HG02610 (cell line): ENCODE results near the gene GSG1L.
"Not testable (repeated sequence)": the region's sequence is repeated elsewhere in the genome, so short reads cannot be mapped to it uniquely, and the experiment has no call there.

ENCODE experiments used
- ATAC-seq: cut with Tn5 transposase; IDR thresholded peaks from one replicate; pipeline ENCODE4 v1.9.1; 2021; ENCODE audit warnings: mild to moderate bottlenecking, moderate library complexity; ENCODE audit not compliant: unreplicated experiment

Gene GSG1L

DNA sequence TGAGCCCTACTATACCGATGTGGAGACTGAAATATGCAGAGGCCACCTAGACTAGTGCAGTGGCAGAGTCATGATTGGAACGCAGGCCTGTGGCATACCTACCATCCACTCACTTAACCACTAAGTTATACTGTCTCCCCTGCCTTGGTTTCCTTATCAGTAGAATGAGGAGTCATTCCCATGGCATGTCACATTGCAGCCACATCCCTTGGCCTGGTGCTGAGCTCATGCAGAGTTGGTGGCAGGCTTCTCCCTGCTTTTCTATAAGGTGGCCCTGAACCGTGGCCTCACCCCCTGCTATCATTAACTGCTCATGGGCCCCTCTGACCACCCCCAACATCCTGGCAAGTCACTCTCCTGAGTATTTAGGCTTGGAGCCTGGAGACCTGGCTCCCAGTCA, 301.1 kb downstream of the GSG1L start:
- no peak for ATAC-seq

DNA sequence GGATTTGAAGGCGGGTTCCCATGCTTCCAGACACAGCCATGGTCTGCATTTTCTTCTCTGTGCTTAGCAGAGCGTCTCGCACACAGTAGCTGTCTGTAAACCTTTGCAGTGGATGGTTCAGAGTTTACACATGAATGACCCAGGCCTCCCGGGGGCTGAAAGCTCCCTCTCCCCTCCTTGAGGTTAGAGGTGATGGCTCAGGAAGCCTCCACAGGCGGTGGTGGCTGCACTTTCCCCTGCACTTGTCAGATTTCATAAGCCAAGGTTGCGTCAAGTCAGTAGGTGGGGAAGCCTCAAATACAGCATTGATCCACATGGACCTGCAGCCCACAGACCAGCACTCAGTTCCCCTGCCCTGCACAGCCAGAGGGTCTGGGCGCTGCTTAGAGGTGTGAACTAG, 301.7 kb downstream of the GSG1L start:
- ATAC-seq: no peak

DNA sequence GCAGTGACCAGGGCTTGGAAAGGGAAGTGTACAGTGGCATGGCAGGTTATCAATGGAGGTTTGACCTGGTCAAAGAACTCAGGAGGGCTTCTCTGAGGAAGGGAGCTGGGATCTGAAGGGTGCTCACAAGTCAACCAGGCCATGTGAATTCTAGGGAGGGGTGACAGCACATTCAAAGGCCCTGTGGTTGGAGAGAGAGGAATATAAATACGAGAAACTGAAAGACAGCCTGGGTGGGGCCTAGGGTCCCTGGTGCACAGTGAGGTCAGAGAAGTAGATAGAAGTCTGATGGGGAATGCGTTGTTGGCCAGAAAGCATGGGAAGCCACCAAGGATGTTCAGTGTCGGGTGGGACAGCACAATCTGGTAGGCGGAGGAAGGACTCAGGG, 302.7 kb downstream of the GSG1L start:
- no peak for ATAC-seq

DNA sequence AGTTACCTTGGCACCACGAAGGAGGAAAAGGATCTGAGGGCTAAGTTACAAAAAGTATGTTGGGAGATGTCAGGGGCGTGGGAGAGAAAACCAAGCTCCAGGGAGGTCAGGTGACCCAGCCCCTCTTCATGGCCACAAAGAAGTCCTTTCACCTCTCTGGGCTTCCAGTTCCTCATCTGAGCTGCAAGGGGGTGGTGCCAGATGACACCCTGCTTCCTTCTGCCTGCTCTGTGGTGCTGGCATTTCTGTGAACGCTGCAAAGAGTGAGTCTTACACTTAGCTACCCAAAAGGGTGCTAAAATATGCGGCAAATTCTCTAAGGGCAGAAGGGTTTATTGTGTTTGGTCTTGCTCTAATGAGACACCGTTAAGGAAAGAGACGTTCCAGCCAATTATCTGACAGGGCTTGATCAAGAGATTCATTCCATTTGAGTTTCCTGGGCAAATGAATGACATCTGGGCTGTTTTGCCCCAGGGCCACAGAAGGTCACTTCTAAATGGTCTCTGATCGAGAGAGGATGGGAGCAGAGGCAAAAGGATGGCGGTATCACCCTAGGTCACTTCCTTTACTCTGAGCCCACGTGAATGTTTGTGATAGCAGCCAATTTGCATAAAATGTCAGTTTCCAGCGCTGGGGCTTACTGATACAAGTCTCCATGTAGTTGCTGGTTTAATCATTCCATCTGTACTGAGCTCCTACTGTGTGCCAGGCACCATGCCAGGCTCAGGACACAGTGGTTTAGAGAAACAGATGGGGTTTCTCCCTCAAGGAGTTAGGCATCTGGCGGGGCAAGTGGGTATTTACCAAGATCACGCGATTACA, 303.3 kb downstream of the GSG1L start:
- ATAC-seq: no peak

DNA sequence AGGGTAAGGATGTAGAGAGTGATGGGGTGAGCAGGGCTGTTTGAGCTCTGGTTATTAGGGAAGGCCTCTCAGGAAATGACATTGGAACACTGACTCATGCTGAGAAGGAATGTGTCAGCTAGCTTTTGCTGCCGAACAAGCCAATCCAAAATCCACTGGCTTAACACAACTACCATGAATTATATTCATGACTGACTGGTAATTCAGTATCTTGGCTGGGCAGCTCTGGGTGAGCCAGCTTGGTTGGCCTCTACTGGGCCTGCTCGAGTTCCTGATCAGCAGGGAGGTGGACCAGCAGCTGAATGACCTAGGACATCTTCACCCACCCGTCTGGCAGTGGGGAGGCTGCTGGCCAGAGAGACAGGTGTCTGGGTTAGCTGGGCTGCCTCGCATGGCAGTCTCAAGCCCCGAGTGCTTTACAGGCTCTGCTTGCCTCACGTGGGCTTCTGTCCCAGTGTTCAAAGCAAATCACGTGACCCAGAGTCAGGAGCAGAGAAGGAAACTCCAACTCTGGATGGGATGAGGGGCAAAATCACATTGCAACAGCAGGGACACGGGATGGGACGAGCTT, 304.1 kb downstream of the GSG1L start:
- no peak for ATAC-seq

DNA sequence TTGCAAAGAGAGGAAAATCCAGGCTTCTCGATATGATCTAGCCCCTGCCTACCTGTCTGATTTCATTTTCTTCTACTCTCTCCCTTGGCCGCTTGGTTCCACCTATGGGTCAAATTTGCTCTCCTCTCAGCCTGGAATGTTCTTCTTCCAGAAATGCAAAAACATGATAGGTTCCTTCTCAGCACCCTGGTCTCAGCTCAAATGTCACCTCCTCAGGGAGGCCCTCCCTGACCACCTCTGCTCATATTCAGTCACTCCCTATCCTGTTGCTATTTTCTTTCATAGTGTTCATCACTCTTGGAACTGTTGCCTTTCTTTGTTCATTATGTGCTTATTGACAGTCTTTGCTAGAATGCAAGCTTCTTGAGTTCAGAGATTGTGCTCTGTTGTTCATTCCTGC, 305.0 kb downstream of the GSG1L start:
- no peak for ATAC-seq

DNA sequence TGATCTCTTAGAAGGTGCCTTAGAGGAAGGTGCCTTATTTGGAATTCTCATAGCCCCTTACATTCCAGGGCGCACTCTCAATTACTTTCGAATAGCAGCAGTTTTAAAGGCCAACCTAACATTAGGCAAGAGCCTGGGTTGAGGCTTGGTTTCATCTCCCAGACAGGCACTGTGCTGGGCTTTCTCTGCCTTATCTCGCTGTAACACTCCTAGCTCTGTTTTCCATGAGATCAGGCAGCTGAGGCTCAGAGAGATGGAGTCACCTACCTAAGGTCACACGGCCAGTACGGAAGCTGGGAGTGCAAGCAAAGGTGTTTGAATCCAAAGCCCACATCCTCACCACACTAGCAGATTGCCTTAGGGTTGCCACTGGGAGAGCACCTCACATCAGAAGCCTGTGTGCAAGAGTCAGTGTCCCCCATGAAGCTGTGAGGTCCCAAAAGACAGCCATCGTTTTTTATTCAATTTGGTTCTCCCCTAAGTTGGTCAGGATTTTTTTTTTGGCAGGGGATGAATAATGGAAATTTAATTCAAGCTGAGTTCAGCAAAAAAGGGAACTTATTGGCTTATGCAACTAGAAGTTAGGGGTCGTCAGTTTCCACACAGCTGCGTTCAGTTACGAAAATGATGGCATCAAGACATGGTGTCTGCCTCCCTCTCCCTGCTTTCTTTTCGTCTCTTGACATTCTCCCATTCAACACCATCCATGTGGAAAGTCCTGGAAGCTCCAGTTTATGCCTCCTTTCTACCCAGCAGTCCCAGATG, 307.1 kb downstream of the GSG1L start:
- no peak for ATAC-seq

DNA sequence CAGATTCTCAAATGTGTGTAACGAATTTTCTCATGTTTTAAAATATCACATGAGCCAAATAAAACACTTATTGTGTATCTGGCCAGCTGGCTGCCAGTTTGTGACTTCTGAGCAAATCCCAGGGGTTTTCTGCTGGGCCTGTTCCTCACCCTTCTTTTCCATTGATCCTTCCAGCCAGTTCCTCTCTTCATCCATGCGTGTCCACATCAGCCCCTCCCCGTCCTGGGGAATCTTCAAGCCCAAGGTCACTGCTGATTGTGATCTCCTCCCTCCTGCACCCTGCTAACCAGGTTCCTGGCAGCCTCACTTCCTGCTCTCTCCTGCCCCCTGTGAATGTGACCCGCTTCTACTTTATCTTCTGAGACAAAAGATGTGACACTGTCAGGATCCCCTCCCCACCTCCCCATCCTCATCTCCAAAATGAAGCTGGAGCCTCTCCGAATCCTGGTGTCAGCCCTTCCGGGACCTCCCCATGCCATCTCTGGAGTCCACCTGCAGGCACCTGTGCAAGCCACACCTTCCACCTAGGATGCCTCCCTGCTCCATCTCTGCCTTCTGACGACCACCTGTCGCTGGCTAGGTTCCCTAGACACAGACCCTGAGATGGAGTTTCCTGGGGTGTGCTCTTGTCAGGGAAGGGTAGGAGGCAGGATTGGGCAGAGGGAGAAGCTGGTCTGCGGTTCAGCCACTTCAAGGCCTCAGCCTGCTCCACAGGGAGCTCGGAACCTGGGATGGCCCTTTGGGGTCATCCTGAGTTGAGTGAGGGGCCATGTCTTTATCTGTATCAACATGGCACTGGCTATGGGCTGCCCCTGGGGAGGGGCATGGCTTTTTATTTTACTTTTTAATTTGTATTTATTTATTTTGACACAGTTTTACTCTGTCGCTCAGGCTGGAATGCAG, 308.5 kb downstream of the GSG1L start:
- ATAC-seq: no peak

DNA sequence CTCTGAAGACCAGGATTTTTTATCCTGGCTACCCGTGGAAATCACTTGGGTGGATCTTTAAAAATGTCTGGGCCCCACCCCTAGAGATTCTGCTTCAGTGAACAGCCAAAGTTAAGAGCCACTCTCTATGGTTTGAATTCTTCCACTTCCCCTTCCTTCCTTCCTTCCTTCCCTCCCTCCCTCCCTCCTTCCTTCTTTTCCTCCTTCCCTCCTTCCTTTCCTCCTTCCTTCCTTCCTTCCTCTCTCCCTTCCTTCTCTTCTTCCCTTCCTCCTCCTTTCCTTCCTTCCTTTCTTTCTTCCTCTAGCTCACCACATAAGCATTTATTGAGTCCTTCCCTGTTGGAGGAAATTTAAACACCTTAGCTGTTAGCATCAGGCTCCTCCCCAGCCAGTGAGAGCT, 310.0 kb downstream of the GSG1L start:
- no peak for ATAC-seq

DNA sequence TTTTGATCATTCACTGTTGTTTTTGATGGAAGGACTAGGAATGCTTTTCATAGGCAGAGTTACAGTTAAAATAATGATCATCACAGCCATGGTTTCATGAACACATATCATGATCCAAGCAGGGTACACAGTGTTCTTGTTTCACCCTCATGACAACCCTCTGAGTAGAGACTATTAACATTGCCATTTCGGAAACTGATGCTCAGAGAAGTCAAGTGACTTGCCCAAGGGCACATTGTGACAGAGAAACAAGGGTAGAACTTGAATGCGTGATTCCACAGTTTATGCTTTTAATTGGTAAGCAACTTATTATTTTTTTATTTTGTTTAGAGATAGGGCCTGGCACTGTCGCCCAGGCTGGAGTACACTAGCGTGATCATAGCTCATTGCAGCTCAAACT, 311.3 kb downstream of the GSG1L start:
- no peak for ATAC-seq

DNA sequence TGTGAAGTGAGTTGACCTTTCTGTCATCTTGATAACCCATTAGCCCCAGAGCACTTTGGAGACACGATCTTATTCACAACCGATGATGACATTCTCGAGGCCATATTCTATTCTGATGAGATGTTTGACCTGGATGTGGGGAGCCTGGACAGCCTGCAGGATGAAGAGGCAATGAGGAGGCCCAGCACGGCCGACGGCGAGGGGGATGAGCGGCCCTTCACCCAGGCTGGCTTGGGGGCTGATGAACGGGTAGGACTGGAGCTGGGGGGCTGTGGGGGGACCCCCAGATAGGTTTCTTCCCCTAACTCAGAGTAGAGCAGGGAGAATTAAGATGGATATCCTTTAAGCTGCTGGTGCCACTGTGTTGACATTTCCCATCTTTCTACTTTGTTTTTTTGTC, 311.8 kb downstream of the GSG1L start:
- ATAC-seq: no peak

DNA sequence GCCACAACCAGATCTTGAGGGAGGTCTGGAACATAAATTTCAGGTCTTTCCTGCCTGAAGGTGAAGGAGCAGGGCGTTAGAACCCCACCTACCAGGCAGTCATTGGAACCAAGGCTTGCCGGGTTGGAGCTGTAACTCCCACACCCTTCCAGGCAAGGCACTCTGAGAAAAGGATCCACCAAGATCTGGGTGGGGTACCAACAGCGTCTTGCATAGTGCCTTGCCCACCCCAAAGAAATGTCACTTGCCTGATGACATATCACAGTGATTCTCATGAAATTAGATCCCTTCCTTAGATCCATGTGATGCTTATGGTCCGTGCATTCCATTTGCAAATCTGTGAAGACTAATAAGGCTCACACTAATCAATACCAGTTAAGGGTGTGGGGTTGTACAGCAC, 312.3 kb downstream of the GSG1L start:
- ATAC-seq: no peak

DNA sequence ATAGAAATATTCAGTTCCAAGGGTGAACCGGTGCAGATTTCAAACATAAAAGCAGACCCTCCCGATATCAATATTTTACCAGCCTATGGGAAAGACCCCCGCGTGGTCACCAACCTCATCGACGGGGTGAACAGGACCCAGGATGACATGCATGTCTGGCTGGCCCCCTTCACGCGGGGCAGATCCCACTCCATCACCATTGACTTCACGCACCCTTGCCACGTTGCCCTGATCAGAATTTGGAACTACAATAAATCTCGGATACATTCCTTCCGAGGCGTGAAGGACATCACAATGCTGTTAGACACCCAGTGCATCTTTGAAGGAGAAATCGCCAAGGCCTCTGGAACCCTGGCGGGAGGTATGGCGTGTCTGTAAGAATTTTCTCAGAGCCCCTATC, 313.6 kb downstream of the GSG1L start:
- ATAC-seq: no peak

DNA sequence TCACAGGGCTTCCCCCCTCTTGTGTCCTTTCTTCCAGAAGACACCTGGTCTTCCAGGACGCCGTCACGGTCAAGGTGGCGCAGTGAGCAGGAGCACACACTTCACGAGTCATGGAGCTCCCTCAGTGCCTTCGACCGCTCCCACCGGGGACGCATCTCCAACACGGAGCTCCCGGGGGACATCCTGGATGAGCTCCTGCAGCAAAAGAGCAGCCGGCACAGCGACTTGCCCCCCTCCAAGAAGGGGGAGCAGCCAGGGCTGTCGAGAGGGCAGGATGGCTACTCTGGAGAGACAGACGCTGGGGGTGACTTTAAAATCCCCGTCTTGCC, 314.0 kb downstream of the GSG1L start:
- no peak for ATAC-seq

DNA sequence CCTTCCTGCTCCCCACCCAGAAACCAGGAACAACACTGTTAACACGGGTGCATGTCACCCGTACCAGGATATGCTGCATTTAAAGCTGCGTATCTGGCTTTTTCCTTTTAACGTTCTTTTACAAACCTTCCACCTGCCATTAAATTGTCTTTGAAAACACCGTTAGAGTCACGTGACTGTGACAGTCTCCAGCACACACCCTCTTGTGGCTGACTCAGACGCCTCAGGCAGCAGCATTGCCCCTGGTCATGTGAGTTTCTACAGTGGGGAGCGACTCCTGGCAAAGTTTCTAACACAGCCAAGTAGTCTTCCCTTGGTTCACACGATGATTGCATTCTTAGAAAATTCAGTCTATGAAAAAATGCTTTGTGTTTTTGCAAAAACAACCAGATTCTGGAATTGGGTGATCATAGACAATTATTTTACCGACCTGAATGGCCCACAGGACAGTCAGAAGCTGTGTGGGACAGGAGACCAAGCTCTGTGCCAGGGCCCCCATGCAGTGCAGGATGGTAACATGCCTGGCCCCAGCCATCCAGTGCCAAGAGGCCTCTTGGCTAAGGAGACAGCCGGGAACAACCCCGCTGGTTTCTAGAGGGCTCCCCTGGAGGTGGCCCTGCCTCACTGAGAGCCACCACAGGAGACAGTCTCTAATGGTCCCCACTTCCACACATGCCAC, 314.5 kb downstream of the GSG1L start:
- no peak for ATAC-seq

DNA sequence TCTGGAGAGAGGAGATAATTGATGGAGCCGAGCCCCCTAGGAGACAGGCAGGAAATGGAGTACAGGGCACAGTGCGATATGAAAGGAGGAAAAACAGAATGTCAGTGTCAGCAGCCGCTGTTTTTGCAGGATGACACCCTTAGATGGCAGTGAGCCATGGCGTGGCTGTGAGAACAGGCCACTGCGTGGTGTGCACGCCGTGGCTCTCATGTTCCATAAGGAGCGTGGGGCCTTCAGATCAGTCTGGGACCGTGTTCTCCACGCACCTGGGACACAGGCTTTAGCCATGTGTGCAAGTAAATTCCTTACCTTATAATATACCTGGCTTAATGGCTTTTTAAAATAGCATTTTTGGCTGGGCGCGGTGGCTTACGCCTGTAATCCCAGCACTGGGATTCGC, 315.6 kb downstream of the GSG1L start:
- no peak for ATAC-seq

DNA sequence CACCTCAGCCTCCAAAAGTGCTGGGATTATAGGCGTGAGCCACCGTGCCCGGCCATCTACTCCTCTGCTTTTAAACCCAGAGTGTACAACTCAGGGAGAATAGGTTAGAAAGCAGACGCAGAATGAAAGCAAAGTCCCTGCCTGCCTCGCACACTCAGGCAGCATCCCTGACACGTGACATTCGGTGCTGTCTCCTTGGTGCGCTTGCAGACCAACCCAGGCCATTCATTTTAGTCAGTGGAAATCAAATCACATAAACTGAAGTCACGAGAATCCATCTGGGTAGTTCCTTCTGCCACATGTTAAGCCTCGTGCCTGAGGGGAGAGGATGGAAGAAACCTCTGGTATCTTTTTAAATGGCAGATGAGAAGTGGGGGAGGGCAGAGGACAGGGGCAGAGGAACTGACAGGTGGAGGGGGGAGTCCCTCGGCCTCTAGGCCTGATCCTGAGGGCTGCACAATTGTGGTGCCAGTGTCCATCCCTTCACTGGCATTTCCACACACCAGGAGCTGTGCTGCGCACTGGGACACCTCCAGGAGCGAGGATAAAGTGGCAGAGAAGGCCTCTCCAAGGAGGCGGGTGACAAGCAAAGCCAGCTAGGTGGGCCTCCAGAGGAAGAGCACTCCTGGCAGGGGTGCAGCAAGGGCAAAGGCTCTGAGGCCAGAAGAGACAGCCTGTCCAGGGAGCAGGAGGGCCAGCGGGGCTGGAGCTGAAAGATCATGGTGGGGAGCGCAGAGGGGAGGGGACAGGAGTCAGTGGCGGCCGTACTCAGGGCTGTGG, 317.2 kb downstream of the GSG1L start:
- no peak for ATAC-seq

DNA sequence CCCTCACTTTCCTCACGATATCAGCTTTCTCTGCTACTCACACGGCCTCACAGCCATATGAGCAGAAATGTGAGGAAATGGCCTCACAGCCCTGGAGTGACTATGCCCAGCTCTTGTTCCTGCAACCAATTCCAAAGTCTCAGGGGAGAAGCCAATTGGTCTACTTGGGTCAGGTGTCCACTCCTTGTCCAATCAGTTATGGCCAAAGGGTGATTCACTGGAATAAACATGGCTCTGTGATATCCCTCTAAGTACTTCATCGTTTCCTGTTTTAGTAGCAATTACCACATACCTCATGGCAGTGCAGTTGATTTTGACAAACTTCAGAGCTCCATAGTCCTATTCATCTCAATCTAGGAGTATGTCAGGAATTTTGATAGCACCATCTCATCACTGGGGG, 318.2 kb downstream of the GSG1L start:
- ATAC-seq: no peak

DNA sequence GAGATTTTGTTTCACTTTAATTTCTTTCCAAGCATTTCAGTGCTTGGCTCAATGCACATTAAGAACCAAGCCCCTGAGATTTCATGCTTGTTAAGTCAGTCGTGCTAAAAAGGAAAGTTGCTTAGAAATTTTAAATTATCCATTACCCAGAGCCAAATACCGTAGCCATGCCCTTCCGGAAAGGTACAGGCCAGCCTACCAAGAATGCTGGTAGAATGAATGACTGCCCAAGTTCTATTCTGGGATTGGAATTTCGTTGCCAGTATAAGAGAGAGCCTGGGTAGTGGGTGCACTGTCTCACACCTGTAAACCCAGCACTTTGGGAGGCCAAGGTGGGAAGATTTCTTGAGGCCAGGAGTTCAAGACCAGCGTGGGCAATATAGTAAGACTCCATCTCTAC, 319.6 kb downstream of the GSG1L start:
- no peak for ATAC-seq

DNA sequence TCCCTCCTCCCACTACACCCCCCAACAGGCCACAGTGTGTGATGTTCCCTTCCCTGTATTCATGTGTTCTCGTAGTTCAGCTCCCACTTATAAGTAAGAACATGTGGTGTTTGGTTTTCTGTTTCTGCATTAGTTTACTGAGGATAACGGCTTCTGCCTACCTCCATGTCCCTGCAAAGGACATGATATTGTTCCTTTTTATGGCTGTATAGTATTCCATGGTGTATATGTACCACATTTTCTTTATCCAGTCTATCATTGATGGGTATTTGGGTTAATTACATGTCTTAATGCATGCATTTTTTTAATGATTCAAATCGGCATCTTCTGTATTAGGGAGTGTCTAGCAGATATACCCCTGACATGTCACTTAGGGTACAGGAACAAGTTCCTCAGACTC, 320.5 kb downstream of the GSG1L start:
- ATAC-seq: not testable (repeated sequence)
